RWPE2 (cell line): ENCODE measurements around the gene MYLK3.

Experiments used
- ATAC-seq: fragments of 200-7000 bp; cut with Tn5 transposase; 3 replicates; pipeline ENCODE4 v1.9.1; 2021; ENCODE audit warnings: low read depth
- DNase-seq: peaks from one replicate; pipeline ENCODE4 v3.0.0-alpha.2; 2020; ENCODE audit warnings: low spot score
- H3K27ac ChIP-seq: fragments of 450-650 bp; 2 replicates; pipeline ENCODE4 v1.5.1; 2017; ENCODE audit warnings: mild to moderate bottlenecking; ENCODE audit not compliant: poor library complexity, severe bottlenecking
- H3K27me3 ChIP-seq: fragments of 250-450 bp; sonication (Bioruptor Pico); 2 replicates; pipeline ENCODE4 v1.5.1; 2021; ENCODE audit warnings: mild to moderate bottlenecking, moderate library complexity; ENCODE audit not compliant: insufficient read depth, poor library complexity, severe bottlenecking
- H3K36me3 ChIP-seq: fragments of 250-450 bp; sonication (Bioruptor Pico); 2 replicates; pipeline ENCODE4 v1.5.1; 2020; ENCODE audit warnings: low read depth, mild to moderate bottlenecking, moderate library complexity
- H3K4me1 ChIP-seq: fragments of 250-450 bp; sonication (Bioruptor Pico); 2 replicates; pipeline ENCODE4 v1.5.1; 2021; ENCODE audit warnings: mild to moderate bottlenecking, moderate library complexity; ENCODE audit not compliant: insufficient read depth, poor library complexity, severe bottlenecking
- H3K4me3 ChIP-seq: fragments of 250-450 bp; sonication (Bioruptor Pico); 2 replicates; pipeline ENCODE4 v1.5.1; 2021; ENCODE audit warnings: mild to moderate bottlenecking, moderate library complexity; ENCODE audit not compliant: severe bottlenecking
- H3K9me3 ChIP-seq: fragments of 250-450 bp; sonication (Bioruptor Pico); 2 replicates; pipeline ENCODE4 v1.5.1; 2021; ENCODE audit warnings: mild to moderate bottlenecking, moderate library complexity; ENCODE audit not compliant: severe bottlenecking
- CTCF ChIP-seq: fragments of 450-650 bp; IDR thresholded peaks from one replicate; pipeline ENCODE4 v1.5.1; 2017; ENCODE audit warnings: mild to moderate bottlenecking, moderate library complexity; ENCODE audit not compliant: poor library complexity, severe bottlenecking

MYLK3 gene

GRCh38 chr16:46733319-46733830, 14.8 kb downstream of the MYLK3 start:
- Histone ChIP-seq H3K9me3 (no peaks in the 10 kb centered on the region), H3K27ac (no peak overlapping the region), H3K36me3 (no peaks in the 10 kb centered on the region), H3K4me3 (no peak overlapping the region), H3K4me1 (no peaks in the 10 kb centered on the region), H3K27me3 (no peaks in the 10 kb centered on the region)
- TF ChIP-seq CTCF: no peak
- ATAC-seq (no peak), DNase-seq (no peak)

GRCh38 chr16:46732561-46732960, 15.6 kb downstream of the MYLK3 start:
- Histone ChIP-seq H3K4me1 (no peaks in the 10 kb centered on the region), H3K27me3 (no peaks in the 10 kb centered on the region), H3K36me3 (no peaks in the 10 kb centered on the region), H3K27ac (no peak overlapping the region), H3K4me3 (no peak overlapping the region), H3K9me3 (no peaks in the 10 kb centered on the region)
- TF ChIP-seq CTCF: no peak
- DNase-seq: no peak
- no peak; the same call in 2 of the 3 replicates for ATAC-seq

GRCh38 chr16:46731691-46732555, 16.2 kb downstream of the MYLK3 start:
- H3K9me3 ChIP-seq: no peaks in the 10 kb centered on the region
- TF ChIP-seq CTCF: no peak
- H3K4me3 ChIP-seq: no peak overlapping the region
- ATAC-seq (no peak), DNase-seq (no peak)
- no peaks in the 10 kb centered on the region for H3K27me3 ChIP-seq
- H3K36me3 ChIP-seq: no peaks in the 10 kb centered on the region
- H3K4me1 ChIP-seq: no peaks in the 10 kb centered on the region
- no peak overlapping the region for H3K27ac ChIP-seq

- Histone ChIP-seq H3K4me3 (no peak overlapping the region), H3K4me1 (no peaks in the 10 kb centered on the region), H3K36me3 (no peaks in the 10 kb centered on the region), H3K27me3 (no peaks in the 10 kb centered on the region), H3K9me3 (no peaks in the 10 kb centered on the region), H3K27ac (no peak overlapping the region)
- TF ChIP-seq CTCF: no peak
- DNase-seq (no peak), ATAC-seq (no peak)
Measured at GRCh38 chr16:46730801-46731690, 17.1 kb downstream of the MYLK3 start.
